Measurements from ENCODE around the gene NMD3.

Gene NMD3

DNA sequence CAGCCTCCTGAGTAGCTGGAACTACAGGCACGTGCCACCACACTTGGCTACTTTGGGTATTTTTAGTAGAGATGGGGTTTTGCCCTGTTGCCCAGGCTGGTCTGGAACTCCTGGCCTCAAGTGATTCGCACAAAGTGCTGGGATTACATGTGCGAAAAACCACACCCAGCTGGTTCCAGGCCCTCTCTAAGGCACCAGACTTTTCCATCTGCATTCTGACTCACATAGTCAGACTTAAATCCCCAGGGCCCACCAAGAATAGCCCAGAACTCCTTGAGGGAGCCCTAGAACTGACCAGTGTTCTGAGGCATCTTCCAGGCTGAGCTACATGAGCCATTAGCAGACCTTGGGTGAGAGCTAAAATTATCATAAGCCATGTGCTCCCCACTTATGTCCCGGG, 68.1 kb downstream of the NMD3 start:
- no peak for DNase-seq

GRCh38 chr3:161291191-161291901, 70.2 kb downstream of the NMD3 start:
- DNase-seq: no peak

GRCh38 chr3:161293381-161293780, 72.3 kb downstream of the NMD3 start:
- DNase-seq: no peak

DNA sequence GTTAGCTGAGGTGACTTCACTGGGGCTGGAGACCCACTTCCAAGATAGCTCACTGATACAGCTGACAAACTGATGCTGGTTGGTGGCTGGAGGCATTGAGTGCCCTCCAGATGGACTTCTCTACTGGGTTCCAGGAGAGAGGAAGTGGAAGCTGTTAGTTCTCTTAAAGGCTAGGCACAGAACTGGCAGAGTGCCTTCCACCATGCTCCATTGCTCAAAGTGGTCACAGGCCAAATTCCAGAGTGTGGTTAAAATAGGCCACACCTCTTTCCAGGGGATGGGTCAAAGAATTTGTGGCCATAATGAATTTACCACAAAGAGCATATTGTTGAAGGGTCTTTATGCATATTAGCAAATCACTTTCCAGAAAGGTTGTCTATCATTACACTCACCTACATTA, 74.2 kb downstream of the NMD3 start:
- no peak for DNase-seq

- DNase-seq: no peak
These were observed 75.7 kb downstream of the NMD3 start for GRCh38 chr3:161296814-161297213.
